Hepatocyte (in vitro differentiated cells): ENCODE results near the gene VRTN.

Experiments
- EZH2 ChIP-seq: fragments of 200-600 bp; sonication (generic); IDR thresholded peaks from 2 replicates; pipeline ENCODE4 v1.6.1; 2016; ENCODE audit warnings: antibody characterized with exemption, mild to moderate bottlenecking, borderline replicate concordance
- EZH2phosphoT487 ChIP-seq: fragments of 200-600 bp; sonication (generic); IDR thresholded peaks from one replicate; pipeline ENCODE4 v1.6.1; 2018; ENCODE audit warnings: antibody characterized with exemption, mild to moderate bottlenecking, low read depth, moderate library complexity; ENCODE audit not compliant: unreplicated experiment, severe bottlenecking
- TF ChIP-seq, protein P1 (sequence below): fragments of 200-600 bp; sonication (generic); IDR thresholded peaks from 2 replicates; pipeline ENCODE4 v1.5.1; 2016; ENCODE audit warnings: antibody characterized with exemption, mild to moderate bottlenecking; ENCODE audit not compliant: poor library complexity

DNA sequence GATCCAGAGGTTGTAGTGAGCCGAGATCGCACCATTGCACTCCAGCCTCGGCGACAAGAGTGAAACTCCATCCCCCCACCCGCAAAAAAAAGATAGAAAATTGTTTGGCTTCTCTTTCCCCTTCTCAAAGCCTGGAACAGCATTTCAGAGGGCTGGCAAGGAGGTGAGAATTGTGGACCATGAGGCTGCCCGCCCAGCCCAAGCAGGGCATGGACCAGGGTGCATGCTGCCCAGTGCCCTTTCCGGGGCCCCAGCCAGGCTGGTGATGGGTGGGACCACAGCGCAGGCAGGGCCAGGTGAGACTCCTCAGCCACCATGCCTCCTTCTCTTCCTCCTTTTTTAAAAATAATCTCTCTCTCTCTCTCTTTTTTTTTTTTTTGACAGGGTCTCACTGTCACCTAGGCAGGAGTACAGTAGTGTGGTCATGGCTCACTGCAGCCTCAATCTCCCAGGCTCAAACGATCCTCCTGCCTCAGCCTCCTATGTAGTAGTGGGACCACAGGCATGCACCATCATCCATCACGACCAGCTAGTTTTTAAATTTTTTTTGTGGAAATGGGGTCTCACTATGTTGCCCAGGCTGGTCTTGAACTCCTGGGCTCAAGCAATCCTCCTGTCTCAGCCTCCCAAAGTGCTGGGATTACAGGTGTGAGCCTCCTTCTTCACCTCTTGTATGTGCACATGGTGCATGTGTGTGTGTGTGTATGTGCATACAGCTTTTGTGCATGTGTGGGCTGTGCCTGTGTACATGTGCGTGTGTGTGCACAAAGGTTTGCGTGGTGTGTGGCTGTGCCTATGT is 55.5 kb downstream of the VRTN start:
- TF ChIP-seq, protein P1, sequence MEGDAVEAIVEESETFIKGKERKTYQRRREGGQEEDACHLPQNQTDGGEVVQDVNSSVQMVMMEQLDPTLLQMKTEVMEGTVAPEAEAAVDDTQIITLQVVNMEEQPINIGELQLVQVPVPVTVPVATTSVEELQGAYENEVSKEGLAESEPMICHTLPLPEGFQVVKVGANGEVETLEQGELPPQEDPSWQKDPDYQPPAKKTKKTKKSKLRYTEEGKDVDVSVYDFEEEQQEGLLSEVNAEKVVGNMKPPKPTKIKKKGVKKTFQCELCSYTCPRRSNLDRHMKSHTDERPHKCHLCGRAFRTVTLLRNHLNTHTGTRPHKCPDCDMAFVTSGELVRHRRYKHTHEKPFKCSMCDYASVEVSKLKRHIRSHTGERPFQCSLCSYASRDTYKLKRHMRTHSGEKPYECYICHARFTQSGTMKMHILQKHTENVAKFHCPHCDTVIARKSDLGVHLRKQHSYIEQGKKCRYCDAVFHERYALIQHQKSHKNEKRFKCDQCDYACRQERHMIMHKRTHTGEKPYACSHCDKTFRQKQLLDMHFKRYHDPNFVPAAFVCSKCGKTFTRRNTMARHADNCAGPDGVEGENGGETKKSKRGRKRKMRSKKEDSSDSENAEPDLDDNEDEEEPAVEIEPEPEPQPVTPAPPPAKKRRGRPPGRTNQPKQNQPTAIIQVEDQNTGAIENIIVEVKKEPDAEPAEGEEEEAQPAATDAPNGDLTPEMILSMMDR = no peak
- TF ChIP-seq EZH2phosphoT487 (no peak), EZH2 (no peak)
